ENCODE data around the gene CNOT1.
"Not testable (repeated sequence)": the region's sequence is repeated elsewhere in the genome, so short reads cannot be mapped to it uniquely, and the experiment has no call there.

Gene CNOT1

DNA sequence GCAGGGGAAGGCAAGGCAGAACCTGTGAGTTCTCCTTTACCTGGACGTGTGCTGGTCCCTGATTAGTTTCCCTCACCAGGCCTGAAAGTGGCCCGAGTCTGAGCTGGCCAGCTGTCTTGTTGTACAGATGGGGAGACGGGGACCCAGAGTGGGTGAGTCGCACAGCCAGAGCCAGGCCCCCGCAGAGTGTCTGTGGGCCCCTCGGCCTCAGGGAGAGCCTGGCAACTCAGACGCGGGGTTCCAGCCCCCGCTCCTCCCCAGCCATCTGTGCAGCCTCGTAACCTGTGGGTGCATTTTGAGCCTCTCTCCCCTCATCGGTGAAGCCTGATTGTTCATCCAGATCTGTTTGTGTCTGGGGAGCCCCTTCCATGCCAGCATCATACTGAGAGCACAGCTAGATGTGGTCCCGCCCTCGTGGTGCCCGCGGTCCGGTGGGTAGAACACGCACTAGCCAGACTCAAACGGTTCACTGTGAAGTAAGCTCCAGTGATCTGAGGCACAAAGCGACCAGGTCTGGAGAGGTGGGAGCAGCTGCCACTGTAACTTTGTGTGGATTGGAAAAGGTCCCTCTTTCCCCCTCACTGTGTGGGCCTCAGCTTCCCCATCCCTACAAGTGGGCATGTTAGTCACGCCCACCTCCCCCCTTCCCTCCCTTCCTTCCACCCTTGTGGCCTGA, 135.7 kb downstream of the CNOT1 start:
- DNase-seq (ENCODE audit: low read depth, low spot score) = no peak
- no peak overlapping the region for H3K27ac ChIP-seq

DNA sequence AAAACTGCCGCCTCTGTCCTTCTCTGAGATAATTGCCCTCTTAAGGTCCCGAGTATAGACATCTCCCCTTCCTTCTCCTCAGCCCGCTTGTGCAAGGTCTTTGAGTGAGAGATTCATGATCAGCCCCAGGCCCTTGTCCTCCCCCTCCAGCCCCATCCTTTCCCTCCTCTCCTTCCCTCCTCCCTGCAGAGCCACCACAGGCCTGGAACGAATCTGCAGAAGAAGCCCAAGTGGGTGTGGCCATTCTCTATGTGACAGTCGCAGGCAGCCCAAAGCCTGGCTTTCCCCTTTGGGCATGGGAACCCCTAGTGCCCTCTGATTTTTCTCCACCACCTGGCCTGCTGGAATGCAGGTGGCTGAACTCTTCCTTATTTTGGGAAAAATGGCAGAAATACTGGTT, 136.9 kb downstream of the CNOT1 start:
- DNase-seq (ENCODE audit: low read depth, low spot score) = no peak
- no peak overlapping the region for H3K27ac ChIP-seq

DNA sequence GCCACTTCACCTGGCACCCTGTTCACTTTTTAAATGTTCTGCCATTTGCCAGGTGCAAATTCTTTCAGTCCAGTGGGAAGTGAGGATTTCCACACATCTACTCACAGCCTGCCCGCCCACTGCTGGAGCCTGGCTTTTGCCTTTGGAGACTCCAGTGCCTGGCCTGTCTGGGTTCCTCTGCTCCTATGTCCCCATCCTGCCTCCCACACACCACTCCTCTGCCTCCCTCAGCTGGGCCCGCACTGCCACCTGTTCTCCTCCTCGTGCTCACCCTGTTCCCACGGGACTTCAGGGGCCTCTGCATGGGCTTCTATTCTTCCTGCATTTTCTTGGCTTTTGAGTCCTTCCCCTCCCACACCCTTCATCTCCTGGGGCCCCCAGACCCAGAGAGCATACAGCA, 137.6 kb downstream of the CNOT1 start:
- H3K27ac ChIP-seq = no peak overlapping the region
- DNase-seq (ENCODE audit: low read depth, low spot score) = no peak

DNA sequence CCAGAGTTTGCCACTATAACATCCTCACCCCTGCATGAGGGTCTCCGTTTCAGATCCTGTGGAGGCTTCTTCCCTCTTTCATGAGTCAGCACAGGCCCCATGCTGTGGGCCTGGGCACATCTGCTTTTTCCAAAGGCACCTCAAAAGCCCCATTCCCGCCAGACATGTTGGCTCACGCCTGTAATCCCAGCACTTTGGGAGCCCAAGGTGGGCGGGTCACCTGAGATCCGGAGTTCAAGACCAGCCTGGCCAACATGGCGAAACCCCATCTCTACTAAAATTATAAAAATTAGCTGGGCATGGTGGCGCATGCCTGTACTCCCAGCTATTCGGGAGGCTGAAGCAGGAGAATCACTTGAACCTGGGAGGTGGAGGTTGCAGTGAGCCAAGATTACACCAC, 139.1 kb downstream of the CNOT1 start:
- not testable (repeated sequence) for DNase-seq (ENCODE audit: low read depth, low spot score); H3K27ac ChIP-seq

DNA sequence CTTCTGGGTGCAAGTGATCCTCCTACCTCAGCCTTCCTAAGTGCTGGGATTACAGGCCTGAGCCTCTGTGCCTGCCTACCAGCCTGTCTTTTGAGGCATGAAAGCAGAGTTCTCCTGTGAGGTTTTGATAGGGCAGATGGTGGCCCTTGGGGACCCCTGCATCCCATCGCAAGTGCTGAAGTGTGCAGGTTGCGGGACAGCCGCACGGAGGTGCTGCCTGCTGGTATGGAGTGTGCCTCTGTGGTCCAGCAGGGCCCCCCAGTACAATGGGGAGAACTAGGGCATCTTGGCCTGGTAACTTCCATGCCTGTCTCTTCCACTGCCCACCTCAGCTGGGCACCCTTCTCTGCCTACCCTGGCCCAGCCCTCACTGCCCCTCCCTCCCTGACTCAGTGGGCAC, 139.6 kb downstream of the CNOT1 start:
- H3K27ac ChIP-seq = no peak overlapping the region
- DNase-seq (ENCODE audit: low read depth, low spot score) = no peak

DNA sequence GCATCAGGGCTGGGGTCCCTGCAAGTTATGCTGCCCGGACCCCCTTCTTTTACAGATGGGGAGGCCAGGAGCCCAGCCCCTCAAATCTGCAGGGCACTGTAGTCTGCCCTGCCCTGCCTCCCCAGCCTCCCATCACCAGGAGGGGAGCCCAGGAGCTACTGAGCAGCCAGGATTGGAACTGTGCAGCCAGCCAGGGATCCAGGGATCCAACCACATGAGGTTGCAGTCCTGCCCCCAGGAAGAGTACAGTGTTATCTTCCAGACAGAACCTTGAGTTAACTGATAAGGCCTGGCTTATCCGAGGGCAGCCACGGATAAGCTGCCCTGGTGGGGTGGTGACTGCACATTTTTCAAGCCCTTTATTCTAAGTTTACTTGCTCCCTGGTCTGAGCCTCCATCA, 141.1 kb downstream of the CNOT1 start:
- DNase-seq (ENCODE audit: low read depth, low spot score) = no peak
- H3K27ac ChIP-seq = no peak overlapping the region

DNA sequence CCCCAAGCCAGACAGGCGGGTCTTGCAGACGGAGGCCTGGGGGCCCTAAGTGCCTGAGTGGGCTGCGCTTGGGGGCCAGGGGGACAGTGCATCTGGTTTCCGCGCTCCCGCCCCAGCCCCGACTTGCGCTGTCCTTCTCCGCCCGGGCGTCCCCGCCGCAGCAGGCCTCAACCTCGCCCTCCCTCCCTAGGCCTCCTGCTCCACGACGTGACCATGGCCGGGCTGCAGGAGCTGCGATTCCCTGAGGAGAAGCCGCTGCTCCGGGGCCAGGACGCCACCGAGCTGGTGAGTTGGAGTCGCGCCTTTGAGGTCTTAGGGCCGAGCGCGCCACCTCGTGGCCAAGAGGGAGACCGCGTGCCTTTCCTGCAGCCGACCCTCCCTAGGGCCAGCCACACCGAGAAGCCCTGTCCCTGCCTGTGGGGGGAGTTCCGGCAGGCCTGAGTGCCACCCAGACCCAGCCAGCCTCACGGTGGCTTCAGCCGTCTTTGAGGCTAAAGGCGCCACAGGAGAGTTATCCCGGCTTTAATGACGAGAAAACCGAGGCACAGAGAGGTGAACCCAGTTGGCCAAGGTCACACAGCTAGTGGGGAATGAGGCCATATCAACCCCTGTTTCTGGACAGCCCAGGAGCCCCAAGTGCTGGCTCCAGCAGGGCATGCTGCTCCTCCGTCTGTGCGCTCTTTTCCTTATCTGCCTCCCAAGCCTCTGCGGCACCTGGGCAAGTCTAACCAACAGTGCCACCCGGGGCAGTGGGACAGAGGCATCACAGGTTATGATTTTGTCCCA, 141.9 kb downstream of the CNOT1 start:
- DNase-seq (ENCODE audit: low read depth, low spot score) = peak; percentile 6
- H3K27ac ChIP-seq = no peak overlapping the region

DNA sequence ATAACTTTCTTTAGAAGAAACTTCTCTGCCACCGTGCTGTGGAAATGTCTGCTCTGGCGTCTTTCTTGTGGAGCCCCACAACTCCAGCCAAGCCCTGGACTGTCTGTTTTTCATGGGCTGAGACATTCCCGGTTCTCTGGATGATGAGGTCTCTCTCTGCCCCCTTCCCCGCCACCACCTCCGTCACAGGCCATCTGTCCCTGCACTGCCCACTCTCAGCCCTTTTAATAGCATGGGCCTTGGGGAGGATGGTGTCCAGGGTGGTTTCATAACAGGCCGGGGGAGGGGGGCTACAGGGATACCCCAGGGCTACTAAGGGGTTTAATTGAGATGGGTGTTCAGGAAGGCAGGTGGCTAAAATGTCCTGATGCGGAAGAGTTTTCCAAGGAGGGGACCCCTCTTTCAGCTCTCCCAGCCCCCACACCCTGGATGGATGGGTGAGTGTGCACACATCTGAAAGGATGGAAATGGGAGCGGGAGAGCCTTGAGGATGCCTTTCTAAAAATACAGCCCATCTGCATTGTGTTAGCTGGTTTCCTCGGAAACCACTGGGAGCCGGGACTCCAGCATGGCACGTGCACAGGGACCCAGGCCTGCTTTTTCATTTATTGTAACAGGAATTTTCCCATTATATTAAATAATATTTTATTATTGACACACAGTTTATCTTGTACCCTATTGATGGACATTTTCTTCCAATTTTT, 144.3 kb downstream of the CNOT1 start:
- no peak overlapping the region for H3K27ac ChIP-seq
- no peak for DNase-seq (ENCODE audit: low read depth, low spot score)

DNA sequence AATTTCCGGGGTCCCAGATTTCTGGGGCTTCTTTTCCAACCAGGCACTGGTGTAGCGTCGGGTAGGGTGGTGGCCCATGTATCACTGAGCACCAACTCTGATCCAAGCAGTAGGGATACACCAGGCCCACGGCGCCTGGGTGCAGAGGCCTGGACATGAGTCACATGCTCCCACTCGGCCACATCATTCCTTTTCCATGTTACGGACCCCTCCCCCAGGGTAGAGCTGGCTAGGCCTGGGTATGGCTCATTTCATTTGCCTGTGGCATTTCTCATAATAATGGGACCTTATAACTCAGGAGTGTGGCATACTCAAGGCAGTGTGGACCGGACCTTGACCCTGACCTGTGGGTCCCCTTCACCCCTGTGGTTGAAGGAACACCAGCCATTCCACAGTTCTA, 147.7 kb downstream of the CNOT1 start:
- no peak for DNase-seq (ENCODE audit: low read depth, low spot score)
- H3K27ac ChIP-seq = no peak overlapping the region

DNA sequence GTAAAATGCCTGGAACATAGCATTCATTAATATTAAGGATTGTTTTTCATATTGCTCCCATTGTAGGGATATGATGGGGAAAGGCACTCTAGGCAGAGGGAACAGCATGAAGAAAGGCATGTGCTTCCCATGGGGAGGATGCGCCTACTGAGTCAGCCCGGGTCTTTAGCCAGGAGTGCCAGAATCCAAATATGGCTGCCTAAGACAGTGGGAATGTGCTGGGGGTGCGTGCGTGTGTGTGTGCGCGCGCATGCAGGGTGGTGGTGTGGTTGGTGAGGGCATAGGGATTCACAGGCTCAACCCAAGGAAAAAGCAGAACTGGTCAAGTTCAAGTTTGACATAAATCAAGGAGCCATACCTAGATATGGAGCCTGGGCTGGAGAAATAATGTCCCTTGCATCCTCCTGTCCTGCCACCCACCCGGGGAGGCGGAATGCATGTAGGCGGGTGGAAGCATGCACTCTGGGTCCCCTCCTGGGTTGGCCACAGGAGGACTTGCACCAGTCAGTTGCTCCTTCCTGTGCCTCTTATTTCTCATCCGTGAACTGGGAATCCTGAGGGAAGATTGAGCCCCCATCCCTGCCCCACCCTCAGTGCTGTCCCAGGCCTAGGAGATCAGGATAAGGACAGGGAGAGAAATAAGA, 148.3 kb downstream of the CNOT1 start:
- no peak for DNase-seq (ENCODE audit: low read depth, low spot score)
- H3K27ac ChIP-seq = no peak overlapping the region

DNA sequence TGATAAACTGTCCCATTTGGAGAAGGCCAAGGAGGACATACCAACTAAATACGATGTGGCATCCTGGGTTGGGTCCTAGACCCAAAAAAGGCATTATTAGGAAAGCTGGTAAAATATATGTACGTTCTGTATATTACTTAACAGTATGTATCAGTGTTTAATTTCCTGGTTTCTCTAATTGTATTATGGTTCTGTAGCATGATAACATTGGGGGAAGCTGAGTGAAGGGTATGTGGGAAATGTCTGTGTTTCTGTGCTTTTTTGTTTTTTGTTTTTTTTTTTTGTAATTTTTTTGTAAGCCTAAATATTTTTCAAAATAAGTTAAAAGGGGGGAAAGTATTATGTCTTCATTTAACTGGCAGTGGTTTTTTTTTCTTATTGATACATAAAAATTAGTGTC, 151.2 kb downstream of the CNOT1 start:
- DNase-seq (ENCODE audit: low read depth, low spot score) = no peak
- H3K27ac ChIP-seq = no peak overlapping the region

DNA sequence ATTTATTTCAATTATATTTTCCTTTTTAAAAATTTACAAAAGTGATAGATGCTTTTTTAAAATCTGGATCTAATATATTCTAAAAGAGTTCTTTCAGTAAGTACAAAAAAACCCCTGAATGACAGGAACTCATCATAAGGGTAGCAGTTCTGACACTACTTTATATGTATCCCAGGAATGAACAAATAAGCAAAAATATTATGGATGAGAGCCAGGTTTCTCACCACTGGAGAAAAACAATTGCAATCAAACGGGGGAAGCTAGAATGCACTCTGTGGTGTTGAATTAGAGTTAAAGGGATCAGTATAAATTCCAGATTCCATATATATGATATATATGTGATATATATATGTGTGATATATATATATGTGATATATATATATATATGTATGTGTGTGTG, 152.8 kb downstream of the CNOT1 start:
- no peak overlapping the region for H3K27ac ChIP-seq
- DNase-seq (ENCODE audit: low read depth, low spot score) = no peak

DNA sequence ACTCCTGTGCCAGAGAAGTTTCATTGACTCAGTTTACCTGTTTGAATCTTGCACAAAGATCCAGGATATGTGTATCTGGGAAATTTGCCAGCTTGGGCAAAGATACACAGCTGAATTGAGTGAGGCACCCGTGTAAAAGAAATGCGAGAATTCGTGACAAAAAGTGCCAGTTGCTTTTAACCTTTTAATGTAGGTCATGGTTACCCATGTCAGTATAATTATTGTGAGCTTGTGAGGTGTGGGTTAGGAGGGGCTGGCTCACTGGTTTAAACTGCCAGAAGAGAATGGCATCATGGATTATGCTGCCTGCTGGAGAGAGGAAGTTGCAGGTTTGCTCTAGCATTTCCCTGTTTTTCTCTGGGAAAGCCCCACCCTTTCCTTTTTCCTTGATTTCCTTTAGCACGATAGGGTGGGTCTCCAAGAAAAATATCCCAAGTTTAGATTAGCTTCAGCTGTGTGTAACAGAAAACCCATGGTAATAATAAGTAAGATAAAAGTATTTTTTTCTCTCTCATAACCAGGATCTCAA, 154.5 kb downstream of the CNOT1 start:
- no peak for DNase-seq (ENCODE audit: low read depth, low spot score)
- no peak overlapping the region for H3K27ac ChIP-seq

DNA sequence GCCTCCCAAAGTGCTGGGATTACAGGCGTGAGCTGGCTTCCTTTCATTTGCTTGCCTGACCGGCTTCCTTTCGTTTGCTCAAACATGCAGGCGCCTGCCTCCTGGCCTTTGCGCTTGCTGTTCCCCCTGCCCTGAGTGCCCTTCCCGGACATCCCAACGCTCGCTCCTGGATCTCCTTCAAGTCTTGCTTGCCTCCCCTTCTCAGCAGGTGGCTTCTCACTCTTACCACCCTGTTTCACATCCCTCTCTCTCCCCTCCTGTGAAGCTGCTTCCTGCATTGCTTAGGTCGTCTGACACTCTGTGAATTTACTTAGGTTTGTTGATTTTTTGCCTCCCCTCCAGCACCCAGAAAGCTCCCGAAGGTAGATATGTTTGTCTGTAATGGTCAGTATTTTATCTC, 155.3 kb downstream of the CNOT1 start:
- DNase-seq (ENCODE audit: low read depth, low spot score) = no peak
- no peak overlapping the region for H3K27ac ChIP-seq

DNA sequence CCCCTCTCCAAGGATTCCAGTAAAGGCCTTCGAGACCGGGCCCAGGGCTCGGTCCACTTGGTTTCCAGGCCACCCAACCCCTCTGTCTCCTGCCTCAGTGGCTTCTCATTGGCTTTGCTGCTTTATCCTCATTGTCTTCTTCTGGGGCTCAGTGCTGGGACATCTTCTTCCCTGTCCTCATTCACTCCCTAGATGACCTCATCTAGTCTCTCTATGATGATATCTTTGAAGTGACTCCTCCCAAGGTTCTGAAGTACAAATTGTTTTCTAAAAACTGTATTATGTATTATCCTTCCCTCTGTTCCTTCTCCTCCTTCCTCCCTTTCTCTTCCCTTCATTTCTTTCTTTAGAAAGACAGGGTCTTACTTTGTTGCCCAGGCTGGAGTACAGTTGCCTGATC, 156.8 kb downstream of the CNOT1 start:
- no peak overlapping the region for H3K27ac ChIP-seq
- no peak for DNase-seq (ENCODE audit: low read depth, low spot score)

DNA sequence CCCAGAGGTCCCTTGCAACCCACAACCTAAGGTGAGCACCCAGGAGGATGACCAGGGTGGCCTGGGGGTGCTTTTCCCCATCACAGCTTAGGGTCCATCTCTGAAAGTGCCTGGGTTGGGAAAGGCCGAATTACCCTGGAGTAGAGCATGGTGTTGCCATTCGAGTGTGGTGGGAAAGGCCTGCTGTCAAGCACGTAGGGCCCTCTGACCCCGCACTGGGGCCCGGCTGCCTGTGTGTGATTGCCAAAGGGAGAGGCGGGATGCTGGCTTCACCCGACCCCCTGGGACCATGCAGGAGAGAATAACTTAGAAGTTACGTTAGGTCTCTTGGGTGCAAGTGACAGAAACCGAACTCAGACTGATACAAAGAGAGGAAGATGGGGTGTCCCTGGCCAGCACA, 157.4 kb downstream of the CNOT1 start:
- DNase-seq (ENCODE audit: low read depth, low spot score) = no peak
- no peak overlapping the region for H3K27ac ChIP-seq

DNA sequence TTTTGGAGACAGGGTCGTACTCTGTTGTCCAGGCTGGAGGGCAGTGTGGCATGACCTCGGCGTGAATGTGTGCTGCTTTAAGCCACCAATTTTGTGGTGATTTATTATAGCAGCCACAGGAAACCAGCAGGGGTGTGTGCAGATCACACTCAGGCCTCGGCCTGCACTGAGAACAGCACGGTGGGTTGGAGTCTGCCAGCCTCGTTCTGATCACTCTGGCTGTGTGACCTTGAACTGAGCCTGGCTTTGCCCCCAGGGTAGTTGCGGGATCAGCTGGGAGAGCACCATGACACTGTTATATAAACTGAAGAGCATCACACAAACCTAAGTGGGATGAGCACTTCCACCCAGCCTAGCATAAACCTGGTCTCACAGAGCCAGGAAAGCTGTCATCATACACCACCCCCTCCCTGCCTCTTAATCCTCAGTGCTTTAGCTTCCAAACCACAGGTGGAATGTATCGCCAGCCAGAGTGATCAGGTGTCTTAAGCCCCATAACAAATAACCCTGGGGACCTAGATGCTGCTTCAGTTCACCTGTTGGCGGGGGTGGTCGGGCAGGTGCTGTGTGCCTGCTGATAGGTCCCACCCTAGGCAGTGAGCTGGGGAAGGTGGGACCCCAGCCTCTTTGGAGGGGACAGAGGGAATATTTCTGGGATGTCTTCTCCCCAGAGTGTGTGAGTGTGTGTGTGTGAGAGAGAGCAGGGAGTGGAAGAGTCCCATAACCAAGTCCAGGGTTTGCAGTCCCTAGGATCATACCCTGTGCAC, 158.2 kb downstream of the CNOT1 start:
- no peak for DNase-seq (ENCODE audit: low read depth, low spot score)
- no peak overlapping the region for H3K27ac ChIP-seq
